Neuronal stem cell (in vitro differentiated cells): Measurements from ENCODE around the gene CFAP99.

ENCODE experiments used
- DNase-seq: peaks from one replicate; pipeline ENCODE4 v3.0.0-alpha.2; 2013; ENCODE audit warnings: low spot score
- H2AFZ ChIP-seq: one replicate; pipeline ENCODE4 v1.6.1; 2013; ENCODE audit warnings: mild to moderate bottlenecking, low read length, inconsistent platforms
- H2AK5ac ChIP-seq: 2 replicates; pipeline ENCODE4 v1.6.1; 2013; ENCODE audit warnings: low read depth, mild to moderate bottlenecking, inconsistent platforms, low read length, moderate library complexity, mixed read lengths
- H2BK120ac ChIP-seq: 2 replicates; pipeline ENCODE4 v1.6.1; 2013; ENCODE audit warnings: low read depth, mild to moderate bottlenecking, inconsistent platforms, low read length, moderate library complexity, mixed read lengths
- H2BK12ac ChIP-seq: one replicate; pipeline ENCODE4 v1.6.1; 2013; ENCODE audit warnings: low read length, inconsistent platforms
- H2BK15ac ChIP-seq: 2 replicates; pipeline ENCODE4 v1.6.1; 2013; ENCODE audit warnings: mild to moderate bottlenecking, low read length, inconsistent platforms, mixed read lengths
- H2BK5ac ChIP-seq: one replicate; pipeline ENCODE4 v1.6.1; 2013; ENCODE audit warnings: inconsistent platforms, mild to moderate bottlenecking, low read length, moderate library complexity
- H3K14ac ChIP-seq: one replicate; pipeline ENCODE4 v1.6.1; 2013; ENCODE audit warnings: low read length, inconsistent platforms
- H3K18ac ChIP-seq: 2 replicates; pipeline ENCODE4 v1.6.1; 2013; ENCODE audit warnings: low read length, inconsistent platforms
- H3K23ac ChIP-seq: 2 replicates; pipeline ENCODE4 v1.6.1; 2013; ENCODE audit warnings: low read depth, mild to moderate bottlenecking, mixed read lengths, low read length, inconsistent platforms; ENCODE audit not compliant: poor library complexity
- H3K27ac ChIP-seq: replicated peaks from 3 replicates; pipeline ENCODE4 v1.5.1; 2013; ENCODE audit warnings: low read length, inconsistent platforms
- H3K27me3 ChIP-seq, 3 experiments: 2 replicates each; pipeline ENCODE4 v1.6.1; 2013; ENCODE audit warnings: low read length in 3 of 3, mild to moderate bottlenecking in 2 of 3, inconsistent platforms in 1 of 3, low read depth in 1 of 3, mixed read lengths in 1 of 3, moderate library complexity in 1 of 3; ENCODE audit not compliant: control insufficient read depth in 3 of 3, insufficient read depth in 3 of 3
- H3K36me3 ChIP-seq, 2 donors: replicated peaks in 1 of 2; 2 replicates each; pipeline ENCODE4 v1.6.1; 2013; ENCODE audit warnings: low read length in 2 of 2; ENCODE audit not compliant: control insufficient read depth in 2 of 2, insufficient read depth in 2 of 2
- H3K4ac ChIP-seq: 2 replicates; pipeline ENCODE4 v1.6.1; 2013; ENCODE audit warnings: inconsistent platforms, mild to moderate bottlenecking, low read length, moderate library complexity
- H3K4me1 ChIP-seq, 2 donors: 1 replicate in 1 of 2; 2 replicates in 1 of 2; pipeline ENCODE4 v1.6.1; 2013; ENCODE audit warnings: low read length in 2 of 2, low read depth in 1 of 2; ENCODE audit not compliant: control insufficient read depth in 2 of 2, insufficient read depth in 1 of 2
- H3K4me2 ChIP-seq: one replicate; pipeline ENCODE4 v1.6.1; 2013; ENCODE audit warnings: mild to moderate bottlenecking, low read length, inconsistent platforms; ENCODE audit not compliant: insufficient read depth, poor library complexity, severe bottlenecking
- H3K4me3 ChIP-seq, 2 donors: 2 replicates each; pipeline ENCODE4 v1.5.1; 2013; ENCODE audit warnings: low read length in 2 of 2, mild to moderate bottlenecking in 2 of 2, inconsistent platforms in 1 of 2, moderate library complexity in 1 of 2
- H3K79me1 ChIP-seq: one replicate; pipeline ENCODE4 v1.6.1; 2013; ENCODE audit warnings: low read depth, mild to moderate bottlenecking, inconsistent platforms, low read length, moderate library complexity
- H3K9ac ChIP-seq: one replicate; pipeline ENCODE4 v1.6.1; 2013; ENCODE audit warnings: mild to moderate bottlenecking, low read depth, low read length, inconsistent platforms; ENCODE audit not compliant: poor library complexity
- H3K9me3 ChIP-seq, 2 donors: replicated peaks in 1 of 2; 2 replicates each; pipeline versions ENCODE3 to v1.6.1; 2013; ENCODE audit warnings: low read length in 2 of 2, mild to moderate bottlenecking in 2 of 2, inconsistent platforms in 1 of 2, low read depth in 1 of 2, mixed read lengths in 1 of 2, moderate library complexity in 1 of 2; ENCODE audit not compliant: control insufficient read depth in 2 of 2, insufficient read depth in 1 of 2
- H4K8ac ChIP-seq: one replicate; pipeline ENCODE4 v1.6.1; 2013; ENCODE audit warnings: low read depth, mild to moderate bottlenecking, inconsistent platforms, low read length, moderate library complexity
- H4K91ac ChIP-seq: one replicate; pipeline ENCODE4 v1.6.1; 2013; ENCODE audit warnings: low read length, low read depth, mild to moderate bottlenecking, inconsistent platforms; ENCODE audit not compliant: poor library complexity
- WGBS, 2 donors: extraction: QIAGEN DNeasy Blood & Tissue Kit; methylation state at CpG; one replicate each; pipeline ENCODE4 v1.1.7; 2013; ENCODE audit warnings: missing lambda C conversion rate in 2 of 2, mixed read lengths in 1 of 2; ENCODE audit not compliant: insufficient read length in 2 of 2, insufficient replicate concordance in 1 of 2; ENCODE audit errors: extremely low coverage in 2 of 2; 5-methylcytosine and 5-hydroxymethylcytosine counted together

CFAP99 gene

GRCh38 chr4:2409381-2409783 is 9.4 kb upstream of the CFAP99 start:
- Histone ChIP-seq H3K79me1 (peaks cover 3% of the 10 kb centered on the region), H3K23ac (peak overlapping the region; percentile 56), H2BK15ac (peak overlapping the region; percentile 72), H3K9ac (no peak overlapping the region), H3K4ac (no peak overlapping the region), H3K9me3 (no peaks in the 10 kb centered on the region), H3K27me3 (peaks cover 0 to 63% (median 25%) of the 10 kb centered on the region in 3 experiments), H4K91ac (no peak overlapping the region), H2BK12ac (no peak overlapping the region), H4K8ac (no peak overlapping the region), H2BK120ac (no peak overlapping the region), H2AFZ (no peak overlapping the region), H3K36me3 (no peaks in the 10 kb centered on the region), H2AK5ac (peak overlapping the region; percentile 59), H2BK5ac (no peak overlapping the region), H3K4me3 (no peak overlapping the region), H3K27ac (no peak overlapping the region), H3K14ac (no peak overlapping the region), H3K4me1 (peaks cover 9 to 10% of the 10 kb centered on the region in 2 donors), H3K4me2 (no peak overlapping the region), H3K18ac (peak overlapping the region; percentile 52)
- no CpG with 5 or more reads among the region's 14 CpGs for WGBS, 2 donors
- DNase-seq, result no peak

- Histone ChIP-seq H3K18ac (peak overlapping the region; percentile 17), H3K36me3 (no peaks in the 10 kb centered on the region), H3K4me3 (no peak overlapping the region), H2AFZ (no peak overlapping the region), H3K4me2 (no peak overlapping the region), H3K4me1 (peaks cover 12% of the 10 kb centered on the region in 2 donors), H2BK12ac (peak overlapping the region; percentile 44), H3K79me1 (peaks cover 3% of the 10 kb centered on the region), H2BK120ac (no peak overlapping the region), H3K23ac (peak overlapping the region; percentile 34), H2BK15ac (no peak overlapping the region), H3K9ac (no peak overlapping the region), H3K4ac (no peak overlapping the region), H3K27me3 (peaks cover 15 to 73% (median 48%) of the 10 kb centered on the region in 3 experiments), H4K8ac (no peak overlapping the region), H3K27ac (no peak overlapping the region), H2BK5ac (no peak overlapping the region), H2AK5ac (peak overlapping the region; percentile 22), H3K9me3 (no peaks in the 10 kb centered on the region), H3K14ac (no peak overlapping the region), H4K91ac (no peak overlapping the region)
- DNase-seq, result no peak
- no CpG with 5 or more reads among the region's 14 CpGs for WGBS, 2 donors
Observed at GRCh38 chr4:2411786-2412510, 6.8 kb upstream of the CFAP99 start.

- Histone ChIP-seq H2BK12ac (no peak overlapping the region), H3K79me1 (peaks cover 3% of the 10 kb centered on the region), H3K14ac (no peak overlapping the region), H2AFZ (peak overlapping the region; percentile 77), H3K4me3 (no peak overlapping the region), H2BK120ac (no peak overlapping the region), H3K27ac (no peak overlapping the region), H3K4me2 (peak overlapping the region; percentile 64), H3K4ac (no peak overlapping the region), H3K23ac (no peak overlapping the region), H3K4me1 (peaks cover 12 to 13% of the 10 kb centered on the region in 2 donors), H3K9ac (peak overlapping the region; percentile 47), H4K91ac (no peak overlapping the region), H4K8ac (no peak overlapping the region), H3K36me3 (no peaks in the 10 kb centered on the region), H3K27me3 (peaks cover 20 to 73% (median 54%) of the 10 kb centered on the region in 3 experiments), H2BK5ac (no peak overlapping the region), H3K9me3 (no peaks in the 10 kb centered on the region), H3K18ac (no peak overlapping the region), H2BK15ac (peak overlapping the region; percentile 52), H2AK5ac (no peak overlapping the region)
- DNase-seq, result no peak
- no CpG with 5 or more reads among the region's 5 CpGs for WGBS, 2 donors
Observed at GRCh38 chr4:2412534-2412884, 6.2 kb upstream of the CFAP99 start.

- H3K23ac ChIP-seq, result no peak overlapping the region
- H2BK120ac ChIP-seq, result no peak overlapping the region
- H3K4me1 ChIP-seq, result peaks cover 12 to 16% of the 10 kb centered on the region in 2 donors
- H2AFZ ChIP-seq, result peak overlapping the region; percentile 77
- peak; percentile 54 for DNase-seq
- no CpG with 5 or more reads among the region's 30 CpGs for WGBS, 2 donors
- H2AK5ac ChIP-seq, result peak overlapping the region; percentile 27
- no peak overlapping the region for H4K8ac ChIP-seq
- H3K9me3 ChIP-seq, result no peaks in the 10 kb centered on the region
- H2BK5ac ChIP-seq, result no peak overlapping the region
- H3K18ac ChIP-seq, result peak overlapping the region; percentile 90
- peak overlapping the region; percentile 15 for H3K27ac ChIP-seq
- peak overlapping the region; percentile 64 for H3K4me2 ChIP-seq
- H4K91ac ChIP-seq, result no peak overlapping the region
- no peak overlapping the region for H3K4ac ChIP-seq
- H3K14ac ChIP-seq, result no peak overlapping the region
- no peaks in the 10 kb centered on the region for H3K36me3 ChIP-seq
- peaks cover 1% of the 10 kb centered on the region for H3K79me1 ChIP-seq
- peaks cover 24 to 74% (median 60%) of the 10 kb centered on the region in 3 experiments for H3K27me3 ChIP-seq
- H3K4me3 ChIP-seq, result no peak overlapping the region
- peak overlapping the region; percentile 52 for H2BK15ac ChIP-seq
- no peak overlapping the region for H2BK12ac ChIP-seq
- H3K9ac ChIP-seq, result peak overlapping the region; percentile 47
Observed at GRCh38 chr4:2412885-2413716, 5.7 kb upstream of the CFAP99 start.
